SHP77 (cell line): ENCODE results near the gene FOXP3.

Source experiments
- DNase-seq, 2 experiments: peaks; one replicate each; lab custom pipeline; 2025; lab: John Stamatoyannopoulos, UW

The FOXP3 gene

GRCh38 chrX:49249616-49250015, 14.9 kb downstream of the FOXP3 start:
- no peak for DNase-seq

- no peak for DNase-seq
Observed at GRCh38 chrX:49249071-49249470, 15.4 kb downstream of the FOXP3 start.

- DNase-seq: peak; percentile 0 to 3
Observed at GRCh38 chrX:49247916-49248811, 16.3 kb downstream of the FOXP3 start.

GRCh38 chrX:49247346-49247745, 17.2 kb downstream of the FOXP3 start:
- DNase-seq: no peak

GRCh38 chrX:49246541-49246940, 18.0 kb downstream of the FOXP3 start:
- DNase-seq: no peak

GRCh38 chrX:49244207-49244606, 20.3 kb downstream of the FOXP3 start:
- DNase-seq: no peak

GRCh38 chrX:49243166-49243565, 21.3 kb downstream of the FOXP3 start:
- no peak for DNase-seq

GRCh38 chrX:49242545-49243066, 21.9 kb downstream of the FOXP3 start:
- DNase-seq: no peak

- DNase-seq: no peak
Observed at GRCh38 chrX:49238735-49239134, 25.8 kb downstream of the FOXP3 start.

- no peak for DNase-seq
Observed at GRCh38 chrX:49237060-49237459, 27.4 kb downstream of the FOXP3 start.

- DNase-seq: no peak
Observed at GRCh38 chrX:49233887-49234555, 30.5 kb downstream of the FOXP3 start.

GRCh38 chrX:49233176-49233575, 31.3 kb downstream of the FOXP3 start, which contains the start of gene CACNA1F:
Gene CACNA1F, minus strand, starts transcription at chrX:49233340. Its CDS starts 31 bp downstream, at chrX:49233309.
- no peak for DNase-seq

- DNase-seq: no peak
Observed at GRCh38 chrX:49232525-49232924, 32.0 kb downstream of the FOXP3 start.

GRCh38 chrX:49231333-49232000, 33.0 kb downstream of the FOXP3 start:
- no peak for DNase-seq

GRCh38 chrX:49230500-49231232, 33.8 kb downstream of the FOXP3 start:
- DNase-seq: no peak

GRCh38 chrX:49228185-49228584, 36.3 kb downstream of the FOXP3 start:
- no peak for DNase-seq

GRCh38 chrX:49227726-49228125, 36.8 kb downstream of the FOXP3 start:
- DNase-seq: no peak

GRCh38 chrX:49226946-49227345, 37.6 kb downstream of the FOXP3 start:
- DNase-seq: no peak

- DNase-seq: no peak
Observed at GRCh38 chrX:49225858-49226257, 38.7 kb downstream of the FOXP3 start.

GRCh38 chrX:49221868-49222267, 42.6 kb downstream of the FOXP3 start:
- no peak for DNase-seq

GRCh38 chrX:49220100-49220499, 44.4 kb downstream of the FOXP3 start:
- DNase-seq: no peak
